Smooth muscle cell of the brain vasculature (primary cell): ENCODE data around the gene ADGRA3.
A peak's percentile ranks its signal among the peaks of the same experiment; 100 is the strongest.

Experiments used
- DNase-seq: peaks from one replicate; pipeline ENCODE4 v3.0.0-alpha.2; 2012; ENCODE audit warnings: low read depth, low spot score

The ADGRA3 gene

DNA sequence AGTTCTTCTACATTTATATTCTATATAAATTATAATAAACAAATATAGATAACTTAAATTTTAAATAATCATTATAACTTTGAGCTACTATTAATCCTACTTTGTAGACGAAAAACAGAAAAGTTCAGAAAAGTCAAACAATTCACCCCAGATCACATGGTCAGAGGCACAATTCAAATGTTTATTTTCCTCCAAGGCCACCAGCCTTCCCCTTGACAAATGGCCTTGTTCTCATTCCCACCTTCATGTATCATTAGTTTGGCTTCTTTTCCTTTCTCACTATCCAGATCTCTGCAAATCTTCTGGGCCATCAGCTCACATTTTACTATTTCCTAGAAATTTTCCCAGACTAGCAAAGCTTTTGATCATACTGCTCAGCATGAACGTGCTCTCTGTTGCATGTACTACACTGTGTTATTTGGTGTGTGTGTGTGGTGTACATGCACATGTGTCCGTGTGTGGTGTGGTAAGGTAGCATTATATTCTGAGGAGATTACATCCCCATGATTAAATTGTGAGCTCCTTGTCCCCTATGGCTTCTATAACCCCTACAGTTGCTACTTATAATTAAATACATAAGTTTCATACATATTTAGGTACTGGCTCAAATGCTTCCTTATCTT, 61.5 kb downstream of the ADGRA3 start:
- no peak for DNase-seq

DNA sequence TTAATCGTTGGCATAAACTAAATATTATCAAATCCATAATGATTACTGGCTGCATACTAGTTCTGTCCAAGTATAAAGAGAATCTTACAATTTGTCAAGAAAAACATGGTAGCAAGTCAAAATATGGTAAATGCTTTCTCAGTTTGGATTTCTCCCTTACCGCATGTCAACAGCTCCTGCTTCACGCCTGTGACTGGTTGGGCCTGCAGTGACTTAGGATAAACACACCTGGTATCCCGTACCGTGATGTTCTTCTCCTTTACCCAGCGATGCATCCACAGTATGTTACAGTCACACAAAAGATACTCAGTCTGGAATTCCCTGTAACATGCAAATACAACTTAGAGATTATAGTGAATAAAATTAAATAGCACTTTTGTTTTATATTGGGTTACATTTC, 71.1 kb downstream of the ADGRA3 start:
- no peak for DNase-seq

DNA sequence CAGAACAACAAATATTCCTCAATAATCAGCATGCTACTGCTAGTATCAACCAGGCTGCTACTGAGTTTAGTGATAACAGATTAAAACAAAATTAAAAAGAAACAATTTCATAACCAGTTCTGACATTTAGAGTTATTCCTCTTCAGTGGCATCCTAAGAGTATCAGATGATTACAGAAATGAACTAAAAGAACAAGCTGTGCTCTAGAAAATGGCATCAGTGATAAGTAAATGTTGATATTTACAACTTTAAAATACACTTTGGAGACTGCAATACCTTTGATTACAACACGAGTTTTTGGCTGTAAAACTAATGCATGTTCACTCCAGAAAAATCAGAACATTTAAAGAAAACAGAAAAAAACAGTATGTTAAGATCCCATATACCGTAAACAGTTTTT, 72.9 kb downstream of the ADGRA3 start:
- no peak for DNase-seq

DNA sequence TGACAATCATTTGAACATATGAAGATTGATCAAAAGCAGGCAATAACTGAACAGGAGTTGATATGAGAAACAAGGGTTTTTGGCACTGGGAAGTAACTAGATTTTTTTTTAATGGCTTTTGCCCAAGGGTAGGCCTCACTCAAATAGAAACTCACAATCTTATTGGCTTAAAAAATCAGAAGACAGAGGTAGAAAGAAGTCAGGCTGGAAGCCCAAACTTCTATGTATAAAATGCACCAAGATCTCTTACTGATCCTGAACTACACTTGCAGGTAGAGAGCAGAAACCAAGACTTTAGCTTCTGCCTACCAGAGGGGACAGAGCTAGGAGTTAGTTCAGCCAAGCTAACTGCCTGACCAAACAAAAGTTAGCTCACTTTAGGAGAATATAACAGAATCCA, 74.9 kb downstream of the ADGRA3 start:
- no peak for DNase-seq

DNA sequence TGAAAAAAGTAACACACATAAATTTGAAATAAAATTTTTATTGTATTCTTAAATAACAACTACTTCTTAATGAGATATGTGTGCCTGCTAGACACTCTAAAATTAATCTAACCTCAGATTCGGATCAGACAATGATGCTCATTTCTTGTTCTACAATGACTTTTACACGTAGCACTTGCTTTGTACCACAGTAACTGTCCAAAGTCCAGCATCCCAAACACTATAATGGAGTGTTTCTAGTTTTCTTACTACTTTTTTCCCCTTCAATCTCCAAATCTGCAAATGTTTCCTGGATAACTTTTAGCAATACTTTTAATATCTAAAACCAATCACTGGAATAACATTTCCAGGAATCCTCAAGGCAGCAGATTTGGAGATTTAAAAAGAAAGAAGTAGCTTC, 75.9 kb downstream of the ADGRA3 start:
- no peak for DNase-seq

DNA sequence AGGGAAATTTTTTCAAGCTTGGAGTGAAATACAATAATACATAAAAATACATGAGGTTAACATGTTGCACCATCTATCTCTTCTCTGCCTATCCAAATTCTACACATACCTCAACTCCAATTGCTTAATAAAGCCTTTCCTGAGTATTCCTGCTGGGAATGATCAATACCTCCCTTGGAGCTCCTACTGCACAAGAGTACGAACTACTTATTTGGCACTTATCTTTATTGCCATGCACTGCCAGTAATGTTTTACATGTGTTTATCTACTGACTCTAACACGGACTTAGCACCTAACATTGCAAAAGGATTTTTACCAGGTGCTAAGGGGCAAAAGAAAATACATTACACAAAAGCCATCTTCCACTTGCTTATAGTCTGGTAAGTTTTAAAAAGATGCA, 80.2 kb downstream of the ADGRA3 start:
- no peak for DNase-seq

DNA sequence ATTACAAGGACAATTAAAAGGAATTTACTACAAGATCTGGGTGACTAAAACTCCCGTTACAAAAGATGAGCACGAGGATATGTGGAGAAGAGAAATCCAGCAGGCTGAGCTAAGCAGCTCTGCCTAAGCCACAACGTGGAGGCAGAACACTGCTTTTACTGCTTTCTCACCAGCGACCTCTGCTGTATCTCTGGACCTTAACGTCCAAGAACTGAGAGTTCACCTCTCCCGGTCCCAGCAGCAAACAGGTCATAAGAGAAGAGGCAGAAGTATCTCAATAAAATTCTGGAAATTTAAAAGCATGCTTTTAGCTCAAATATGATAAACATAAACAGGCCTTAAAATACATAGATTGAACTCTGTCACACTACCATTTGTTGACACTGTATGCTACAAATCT, 81.0 kb downstream of the ADGRA3 start:
- peak; percentile 12 for DNase-seq

DNA sequence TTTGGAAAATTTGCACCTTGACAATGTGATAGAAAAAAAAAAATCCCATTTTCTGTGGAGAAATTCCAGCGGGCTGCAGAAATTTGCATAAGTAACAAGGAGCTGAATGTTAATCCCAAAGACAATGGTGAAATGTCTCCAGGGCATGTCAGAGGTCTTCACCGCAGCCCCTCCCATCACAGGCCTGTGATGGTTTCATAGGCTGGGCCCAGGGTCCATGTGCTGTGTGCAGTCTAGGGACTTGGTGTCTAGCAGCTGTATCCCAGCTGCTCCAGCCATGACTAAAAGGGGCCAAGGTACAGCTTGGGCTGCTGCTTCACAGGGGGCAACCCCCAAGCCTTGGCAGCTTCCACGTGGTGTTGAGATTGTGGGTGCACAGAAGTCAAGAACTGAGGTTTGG, 85.2 kb downstream of the ADGRA3 start:
- no peak for DNase-seq

DNA sequence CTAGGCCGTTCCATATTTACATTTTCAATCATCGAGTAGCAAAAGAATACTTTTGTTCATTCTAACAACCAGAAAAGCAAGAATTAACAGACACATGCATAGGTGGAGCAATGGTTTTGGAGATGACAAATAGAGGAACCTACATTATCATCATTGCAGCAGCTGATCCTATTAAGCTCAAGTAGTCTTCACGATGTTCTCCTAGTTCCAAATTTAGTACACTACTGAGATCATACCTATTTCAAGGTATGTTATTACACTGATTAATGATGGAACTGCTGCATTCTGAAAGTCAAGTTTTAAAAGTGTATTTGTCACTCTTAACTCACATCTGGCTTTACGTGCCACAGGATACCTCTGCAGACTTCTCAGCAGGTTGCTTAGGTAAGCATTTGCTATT, 87.4 kb downstream of the ADGRA3 start:
- no peak for DNase-seq

DNA sequence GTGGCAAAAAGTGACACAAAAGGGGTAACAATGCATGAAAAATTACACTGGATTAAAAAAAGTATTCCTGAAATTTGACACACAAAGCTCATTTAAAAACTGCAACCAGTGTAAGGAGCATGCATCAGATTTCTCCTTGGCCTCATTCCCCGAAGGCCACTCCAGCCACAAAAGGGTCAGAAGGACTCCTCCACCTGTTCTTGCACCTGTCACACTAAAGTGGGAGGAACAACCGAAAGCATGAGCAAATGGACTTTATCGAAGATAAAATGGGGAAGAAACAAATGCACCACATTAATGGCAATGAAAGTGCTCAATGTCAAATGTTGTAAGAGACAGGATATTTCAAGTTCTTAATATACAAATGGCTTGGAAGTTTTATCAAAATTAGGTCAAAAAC, 88.2 kb downstream of the ADGRA3 start:
- no peak for DNase-seq

DNA sequence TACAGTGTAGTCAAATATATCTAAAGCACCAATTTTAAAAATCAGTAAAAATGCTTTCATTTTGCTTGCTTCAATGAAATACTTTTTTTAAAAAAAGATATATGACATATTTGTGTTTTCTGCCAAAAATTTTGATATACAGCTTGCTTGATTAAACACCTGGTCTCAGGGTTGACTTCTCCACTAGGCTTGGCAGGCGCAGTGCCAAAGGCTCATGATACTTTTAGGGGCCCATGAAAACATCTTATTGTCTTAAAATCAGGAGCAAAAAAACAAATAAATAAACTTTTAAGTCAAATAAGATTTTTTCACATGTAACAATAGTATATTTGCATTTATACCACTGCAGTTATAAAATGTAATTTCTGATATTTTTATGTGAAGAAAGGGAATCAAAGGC, 95.6 kb downstream of the ADGRA3 start:
- no peak for DNase-seq

DNA sequence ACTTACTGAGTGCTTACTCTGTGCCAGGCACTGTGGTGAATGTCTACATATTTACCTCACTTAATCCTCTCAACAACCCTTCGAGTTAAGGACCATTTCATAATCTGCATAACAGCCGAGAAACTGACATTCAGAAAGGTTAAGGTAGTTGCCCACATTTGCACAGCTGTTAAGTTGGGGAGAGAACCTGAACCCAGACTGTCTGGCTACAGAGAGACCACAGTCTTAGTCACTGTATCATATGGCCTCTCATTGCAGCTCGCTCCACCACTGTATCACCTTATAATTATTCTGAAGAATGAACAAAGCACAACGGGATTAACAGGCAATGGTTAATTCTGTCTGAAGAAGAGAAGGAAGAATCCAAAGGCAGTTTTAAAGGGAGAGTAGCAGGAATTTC, 98.5 kb downstream of the ADGRA3 start:
- DNase-seq, result no peak

DNA sequence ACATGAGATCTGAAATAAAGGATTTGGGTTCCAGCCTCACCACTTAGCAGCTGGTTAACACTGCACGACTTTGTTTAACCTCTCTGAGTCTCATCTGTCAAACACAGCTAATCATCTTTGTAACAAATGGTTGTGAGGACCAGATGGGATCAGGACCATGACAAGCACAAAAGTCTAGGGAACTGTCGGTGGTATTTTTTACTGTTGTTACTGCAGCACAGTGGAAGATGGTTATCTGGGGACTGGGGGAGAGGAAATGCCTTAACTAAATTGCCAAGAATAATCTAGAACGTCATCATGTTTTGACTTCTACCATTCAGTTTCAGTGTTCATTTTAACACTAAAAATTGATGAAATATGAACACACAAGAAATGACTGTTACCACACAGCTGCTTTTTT, 99.5 kb downstream of the ADGRA3 start:
- no peak for DNase-seq

DNA sequence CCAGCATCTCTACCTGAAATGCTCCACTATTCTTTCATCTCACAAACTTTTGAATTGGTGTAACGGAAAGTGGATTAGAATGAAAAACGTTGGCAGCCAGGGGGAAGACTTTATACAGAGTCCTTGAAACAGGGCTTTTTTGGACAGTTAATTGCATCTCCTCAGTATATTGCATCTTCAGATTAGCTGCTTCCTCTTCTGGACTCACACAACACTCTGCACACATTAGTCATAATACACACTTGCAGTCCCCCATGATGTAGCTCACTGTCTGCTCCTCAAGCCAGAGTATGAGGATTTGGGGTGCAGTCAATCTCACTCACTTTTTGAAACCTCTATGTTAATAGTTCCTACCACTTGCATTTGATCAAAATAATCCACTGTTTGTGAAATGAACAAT, 101.0 kb downstream of the ADGRA3 start:
- DNase-seq, result no peak

DNA sequence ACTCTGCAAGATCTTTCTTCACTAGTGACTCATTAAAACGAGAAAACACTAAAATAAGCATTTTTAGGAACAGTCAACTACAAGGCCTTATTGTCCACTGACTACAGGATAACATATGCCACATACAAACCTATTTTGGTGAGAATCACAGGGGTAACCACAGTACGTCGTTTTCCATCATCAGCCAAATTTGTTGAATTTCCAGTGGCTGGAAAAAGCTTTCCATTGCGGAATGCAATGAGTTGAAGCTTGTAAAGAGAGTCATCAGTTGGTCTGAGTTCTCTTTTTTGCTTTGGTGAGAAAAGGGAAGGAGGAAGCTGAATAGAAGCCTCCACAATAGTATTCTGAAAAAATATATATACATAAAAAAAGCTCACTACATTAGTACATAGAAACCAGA, 102.4 kb downstream of the ADGRA3 start:
- DNase-seq, result no peak

DNA sequence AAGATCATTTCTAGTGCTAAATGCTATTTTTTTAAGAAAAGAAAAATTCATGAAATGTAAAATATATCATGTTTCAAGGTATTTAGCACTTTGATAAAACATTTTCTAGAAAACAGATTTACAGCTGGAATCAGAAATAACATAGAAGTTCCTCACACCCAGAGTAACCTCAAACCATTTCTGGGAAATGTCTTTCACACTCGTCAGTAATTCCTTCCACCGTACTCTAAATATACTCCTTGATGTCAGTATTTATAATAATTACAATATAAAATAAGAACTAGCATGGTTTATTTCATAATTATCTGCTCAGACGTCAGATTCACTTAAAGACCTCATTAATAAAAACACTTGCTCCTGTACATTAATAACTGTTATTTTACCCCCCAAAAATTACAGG, 103.9 kb downstream of the ADGRA3 start:
- no peak for DNase-seq

DNA sequence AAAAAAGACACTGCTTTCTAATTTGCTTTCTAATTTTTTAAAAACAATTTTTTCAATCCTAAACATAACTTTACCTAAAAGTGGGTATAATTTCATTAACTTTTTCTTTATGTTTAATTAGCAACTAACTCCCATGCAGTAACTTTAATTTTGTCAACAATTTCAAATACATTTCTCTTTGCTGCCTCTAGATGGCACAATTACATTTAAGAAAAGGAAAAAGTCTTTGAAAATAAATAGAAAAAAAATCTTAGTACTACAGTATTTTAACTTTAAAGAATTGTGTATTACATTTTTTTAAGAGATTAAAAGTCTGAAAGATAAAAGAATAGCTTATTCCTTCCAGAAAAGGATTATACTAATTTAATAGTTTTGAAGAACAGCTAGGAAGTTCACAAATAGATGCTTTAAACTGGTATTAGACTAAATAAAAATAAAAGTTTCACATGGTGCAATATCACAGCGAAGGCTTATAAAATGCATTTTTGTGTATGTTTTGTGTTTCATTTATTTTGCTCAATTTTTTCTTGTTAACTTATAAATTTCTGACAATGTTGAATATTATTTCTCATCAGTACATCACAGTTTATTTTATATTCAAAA, 105.1 kb downstream of the ADGRA3 start:
- no peak for DNase-seq

DNA sequence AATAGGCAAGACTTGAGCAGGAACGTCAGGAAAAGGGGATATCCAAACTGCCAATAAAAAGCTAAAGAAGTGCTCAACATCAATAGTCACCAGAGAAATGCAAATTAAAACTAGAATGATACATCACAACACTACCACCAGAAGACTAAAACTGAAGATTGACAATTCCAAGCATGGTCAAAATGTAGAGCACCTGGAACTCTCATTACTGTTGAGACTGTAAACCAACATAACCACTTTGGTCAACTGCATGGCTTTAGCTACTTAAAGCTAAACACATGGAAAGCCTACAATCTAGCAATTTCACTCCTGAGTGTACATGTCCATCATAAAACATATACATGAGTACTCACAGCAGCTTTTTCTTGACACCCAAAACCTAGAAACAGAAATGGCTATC, 107.4 kb downstream of the ADGRA3 start:
- no peak for DNase-seq

DNA sequence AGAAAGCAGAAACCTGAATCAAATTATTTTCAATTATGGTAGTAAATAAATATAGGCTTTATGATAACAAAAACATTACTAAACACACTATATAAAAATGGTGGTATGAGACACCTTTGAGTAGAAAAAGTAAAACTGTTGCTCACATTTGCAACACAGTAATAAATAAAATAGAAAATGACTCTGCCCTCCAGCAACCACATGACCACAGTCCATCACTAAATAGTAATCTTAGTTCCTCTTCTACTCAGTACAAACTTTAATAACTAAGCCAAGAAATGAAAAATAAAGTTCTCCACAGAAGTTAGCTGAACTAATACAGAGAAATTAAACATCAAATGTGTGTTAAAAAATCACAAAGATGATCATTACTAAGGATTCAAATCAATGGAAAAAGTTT, 108.5 kb downstream of the ADGRA3 start:
- DNase-seq, result no peak

DNA sequence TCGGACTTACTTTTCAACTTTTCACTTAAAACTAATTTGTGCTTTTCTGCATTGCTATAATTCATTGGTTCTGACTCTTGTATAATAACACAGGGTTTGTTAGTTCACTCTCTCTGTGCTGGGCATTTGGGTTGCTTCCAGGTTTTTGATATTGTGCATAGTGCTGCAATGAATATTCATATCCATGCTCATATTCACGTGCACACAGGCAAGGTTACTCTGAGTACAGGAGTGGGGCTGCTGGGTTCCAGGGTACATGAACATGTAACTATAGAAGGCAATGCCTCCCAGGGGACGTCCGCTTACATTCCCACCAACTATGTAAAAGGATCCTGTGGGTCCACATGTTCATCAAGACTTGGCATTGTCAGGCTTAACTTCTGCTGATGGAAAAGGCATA, 117.2 kb downstream of the ADGRA3 start:
- no peak for DNase-seq

DNA sequence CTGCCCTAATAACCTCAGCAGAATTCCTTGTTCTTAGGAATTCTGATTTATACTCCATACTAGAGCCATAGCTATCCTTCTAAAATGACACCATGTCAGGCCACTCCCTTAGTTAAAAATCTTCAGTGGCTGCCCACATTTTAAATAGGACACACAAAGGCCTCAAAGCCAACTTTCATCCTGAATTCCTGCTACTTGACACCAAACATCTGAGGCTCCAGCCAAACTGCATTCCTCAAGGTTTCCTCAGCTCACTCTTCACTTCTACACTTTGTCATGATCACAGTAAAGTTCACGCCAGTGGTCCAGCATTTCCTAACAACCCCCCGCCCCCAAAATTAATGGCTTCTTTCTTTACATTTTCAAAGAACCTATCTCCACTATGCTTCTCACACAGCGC, 124.3 kb downstream of the ADGRA3 start:
- no peak for DNase-seq

DNA sequence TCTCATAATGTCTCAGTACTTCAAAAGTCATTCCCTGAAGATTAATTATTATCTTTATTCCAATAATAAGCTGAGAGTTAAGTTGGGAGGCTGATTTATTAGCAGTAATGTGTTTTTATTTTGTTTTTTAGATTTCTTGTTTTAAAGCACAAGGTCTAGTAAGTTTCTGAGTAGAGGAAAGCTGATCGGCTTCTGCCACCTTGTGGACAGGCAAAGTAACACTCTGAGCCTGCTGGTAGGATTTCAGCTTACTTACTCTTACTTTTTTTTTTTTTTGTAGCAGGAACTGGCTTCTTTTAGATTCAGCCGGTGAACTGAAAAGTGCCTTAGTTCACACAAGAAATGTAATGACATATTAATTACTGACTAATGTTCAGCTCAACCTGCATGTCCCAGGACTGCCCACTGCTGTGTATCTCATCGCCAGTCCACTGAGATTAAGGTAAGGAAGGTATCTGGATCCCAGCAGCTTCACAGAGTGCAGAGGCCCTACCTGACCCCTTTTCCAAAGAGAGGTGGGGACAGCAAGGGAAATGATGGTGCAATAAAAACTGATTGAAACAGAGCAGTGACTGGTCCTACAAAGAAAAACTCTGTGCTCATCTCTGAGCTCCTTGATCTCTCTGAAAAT, 126.5 kb downstream of the ADGRA3 start:
- DNase-seq, result peak; percentile 40

DNA sequence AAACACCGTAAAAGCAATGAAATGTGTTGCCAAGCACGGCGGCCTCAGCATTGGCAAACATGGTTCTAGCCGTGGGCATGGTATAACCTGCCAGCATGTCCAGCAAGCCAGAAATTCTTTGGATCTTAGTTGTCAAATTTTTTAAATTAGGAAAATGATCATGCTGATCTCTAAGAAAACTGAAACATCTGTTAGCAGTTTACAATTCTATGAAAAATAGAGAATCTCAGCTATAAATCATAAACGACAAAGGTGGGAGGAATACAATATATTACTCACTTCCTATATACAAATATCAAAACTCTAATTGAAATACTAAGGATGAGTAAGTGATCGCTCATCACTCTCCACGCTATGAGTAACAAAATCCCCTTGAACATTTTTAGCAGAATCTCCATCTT, 130.3 kb downstream of the ADGRA3 start:
- no peak for DNase-seq

DNA sequence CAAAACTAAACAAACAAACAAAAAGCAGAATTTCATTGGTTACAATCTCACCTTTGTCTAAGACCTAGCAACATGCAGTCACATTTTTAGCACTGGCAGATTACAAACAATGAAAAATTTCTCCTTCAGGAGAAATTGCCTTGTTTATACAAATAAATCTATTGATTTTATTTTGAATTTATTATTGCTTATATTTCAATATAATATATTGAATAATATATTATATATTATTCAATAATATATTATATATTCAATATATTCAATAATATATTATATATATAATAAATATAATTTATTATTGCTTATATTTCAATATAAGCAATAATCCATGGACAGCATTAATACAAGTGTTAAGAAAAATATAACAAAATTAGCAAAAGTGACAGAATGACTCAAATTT, 131.7 kb downstream of the ADGRA3 start:
- DNase-seq, result no peak
